ENCODE measurements around the gene MED10. TPM values are rescaled to one million over a fixed set of nuclear protein-coding genes. Genes with fewer than 3 reads are reported as not detected.

Gene MED10
- total and polyA plus RNA-seq, 2 of the 4 experiments (the other 2 are of a cell fraction), result 9.1 to 60.0 TPM

GRCh38 chr5:6403416-6403815, 25.1 kb upstream of the MED10 start:
- H3K36me3 ChIP-seq (ENCODE audit: control insufficient read depth, insufficient read depth, low read length), result no peaks in the 10 kb centered on the region
- H3K4ac ChIP-seq (ENCODE audit: low read depth, low read length), result no peak overlapping the region
- H3K79me1 ChIP-seq (ENCODE audit: low read depth in 1 of 2, low read length in 2 of 2), result no peaks in the 10 kb centered on the region
- H3K4me2 ChIP-seq (ENCODE audit: low read depth, low read length), result no peak overlapping the region
- in situ Hi-C loops (cut with MboI; ENCODE audit: low sequenced_read_pairs) (no loop called here), dilution Hi-C loops (cut with HindIII; ENCODE audit: low sequenced_read_pairs, unreplicated experiment) (no loop called here), intact Hi-C loops (cut with micrococcal nuclease) (no loop called here)
- H4K20me1 ChIP-seq (ENCODE audit: insufficient read depth, low read length), result no peaks in the 10 kb centered on the region
- no peaks in the 10 kb centered on the region for H3K9me1 ChIP-seq (ENCODE audit: insufficient read depth, low read length)
- no peak overlapping the region for H3K23ac ChIP-seq (ENCODE audit: low read depth, low read length)
- TF ChIP-seq CEBPB (IDR thresholded peaks at IDR 0.05; ENCODE audit: low read depth, low read length) (no peak), BHLHE40 (IDR thresholded peaks at IDR 0.05; ENCODE audit: low read depth, low read length) (no peak), RAD21 (IDR thresholded peaks at IDR 0.05; ENCODE audit: low read length) (no peak), FOS (IDR thresholded peaks at IDR 0.05; ENCODE audit: low read depth, low read length) (no peak), MAZ (IDR thresholded peaks at IDR 0.05; ENCODE audit: borderline replicate concordance, low read depth, low read length) (no peak), RFX5 (IDR thresholded peaks at IDR 0.05; ENCODE audit: low read depth, low read length) (no peak), NFE2L2 (IDR thresholded peaks at IDR 0.05; ENCODE audit: low read depth, low read length) (no peak), USF2 (IDR thresholded peaks at IDR 0.05; ENCODE audit: low read depth, low read length) (no peak), POLR2A (IDR thresholded peaks at IDR 0.05; ENCODE audit: low read depth, low read length) (no peak)
- H3K9me3 ChIP-seq (ENCODE audit: control insufficient read depth, insufficient read depth, low read length), result no peaks in the 10 kb centered on the region
- H3K4me3 ChIP-seq (ENCODE audit: insufficient read depth, low read depth, low read length), result no peak overlapping the region
- no peak overlapping the region for H2BK5ac ChIP-seq (ENCODE audit: low read depth, low read length, poor library complexity, severe bottlenecking)
- no TSS peak for BruUV-seq (replicated peaks)
- ATAC-seq (ENCODE audit: low read depth) (no peak), DNase-seq (no peak)
- POLR2A ChIA-PET (ENCODE audit: unreplicated experiment), result no interaction called here
- no peak overlapping the region for H2BK120ac ChIP-seq (ENCODE audit: low read depth, low read length)
- H3K18ac ChIP-seq (ENCODE audit: low read depth, low read length), result no peak overlapping the region
- no peak overlapping the region for H4K91ac ChIP-seq (ENCODE audit: insufficient read depth, low read depth, low read length)
- H2BK20ac ChIP-seq (ENCODE audit: low read depth, low read length), result no peak overlapping the region
- H3K27ac ChIP-seq (ENCODE audit: insufficient read depth, low read length), result no peak overlapping the region
- H4K5ac ChIP-seq (ENCODE audit: low read depth, low read length), result no peak overlapping the region
- WGBS, 2 experiments (ENCODE audit: extremely low coverage in 2 of 2, insufficient read length in 1 of 2), result 80% methylated on average over 1 of the region's 4 CpGs; no CpG with 5 or more reads in 1 of the 2 experiments
- H3K14ac ChIP-seq (replicated peaks; ENCODE audit: low read depth, low read length), result no peak overlapping the region
- CTCF ChIA-PET, result interaction anchor here (0.5 kb wide), 1 partner anchor 15 kb away, joined by 3 read pairs; no protein-coding TSS in a partner anchor
- no peak overlapping the region for H4K8ac ChIP-seq (ENCODE audit: low read depth in 2 of 2, low read length in 2 of 2)
- no peak overlapping the region for H3K56ac ChIP-seq (ENCODE audit: extremely low read depth, insufficient read depth, low read length)
- no peaks in the 10 kb centered on the region for H3K27me3 ChIP-seq (ENCODE audit: control insufficient read depth, insufficient read depth, low read length)
- H2AFZ ChIP-seq (replicated peaks; ENCODE audit: low read length, poor library complexity), result no peak overlapping the region
- H2BK15ac ChIP-seq (ENCODE audit: low read depth, low read length), result no peak overlapping the region
- H3K9ac ChIP-seq (ENCODE audit: low read depth, low read length), result no peak overlapping the region
- H2AK9ac ChIP-seq (replicated peaks; ENCODE audit: low read depth, low read length, poor library complexity), result no peak overlapping the region
- no peak overlapping the region for H2AK5ac ChIP-seq (ENCODE audit: low read depth, low read length)
- no peaks in the 10 kb centered on the region for H3K4me1 ChIP-seq (ENCODE audit: control insufficient read depth, insufficient read depth, low read length)

Measured in IMR-90 (cell line).